Spleen (tissue), 11 donors: ENCODE data around the gene CFAP161. TPM values are rescaled to one million over a fixed set of nuclear protein-coding genes. Genes with fewer than 3 reads are reported as not detected.

ENCODE experiments used
- DNase-seq: peaks from one replicate; pipeline ENCODE4 v3.0.0-alpha.2; 2020
- H3K27ac ChIP-seq, 8 donors: fragments of 200-600 bp; sonication (generic) in 7 of 8; 1 replicate in 4 of 8; 2 replicates in 4 of 8; pipeline versions ENCODE4 v1.5.0 to v1.8.0; 2016 to 2021; ENCODE audit warnings: inconsistent platforms in 4 of 8, mild to moderate bottlenecking in 4 of 8, moderate library complexity in 1 of 8
- H3K27me3 ChIP-seq, 7 donors: fragments of 200-600 bp; sonication (generic) in 6 of 7; replicated peaks in 1 of 7; 1 replicate in 4 of 7; 2 replicates in 3 of 7; pipeline versions ENCODE4 v1.5.0 to v1.8.0; 2016 to 2021; ENCODE audit warnings: inconsistent platforms in 3 of 7, mild to moderate bottlenecking in 1 of 7
- H3K36me3 ChIP-seq, 6 donors: fragments of 200-600 bp; sonication (generic) in 5 of 6; 1 replicate in 4 of 6; 2 replicates in 2 of 6; pipeline versions ENCODE4 v1.5.0 to v1.8.0; 2016 to 2021; ENCODE audit warnings: inconsistent platforms in 2 of 6
- H3K4me1 ChIP-seq, 6 donors: fragments of 200-600 bp; sonication (generic) in 5 of 6; 1 replicate in 3 of 6; 2 replicates in 3 of 6; pipeline versions ENCODE4 v1.5.0 to v1.8.0; 2016 to 2021; ENCODE audit warnings: inconsistent platforms in 3 of 6
- H3K4me3 ChIP-seq, 8 donors: fragments of 200-600 bp; sonication (generic) in 7 of 8; 1 replicate in 4 of 8; 2 replicates in 4 of 8; pipeline versions ENCODE4 v1.5.0 to v1.8.0; 2016 to 2021; ENCODE audit warnings: inconsistent platforms in 4 of 8, mild to moderate bottlenecking in 4 of 8, moderate library complexity in 2 of 8
- H3K9me3 ChIP-seq, 8 donors: fragments of 200-600 bp; sonication (generic) in 7 of 8; 1 replicate in 4 of 8; 2 replicates in 4 of 8; pipeline versions ENCODE4 v1.5.0 to v1.8.0; 2016 to 2021; ENCODE audit warnings: inconsistent platforms in 4 of 8
- CTCF ChIP-seq, 11 experiments: fragments of 200-600 bp in 7 of 11; fragments of 450-650 bp in 4 of 11; sonication (generic) in 4 of 11; IDR thresholded peaks in 8 of 11; conservative IDR thresholded peaks in 3 of 11; 1 replicate in 7 of 11; 2 replicates in 4 of 11; pipeline versions ENCODE4 v1.4.0 to v1.8.0; 2016 to 2021; ENCODE audit warnings: antibody characterized with exemption in 11 of 11, inconsistent platforms in 4 of 11, mild to moderate bottlenecking in 1 of 11
- POLR2A ChIP-seq, 3 donors: fragments of 450-650 bp; IDR thresholded peaks; one replicate each; pipeline ENCODE4 v1.5.1; 2017; ENCODE audit warnings: antibody characterized with exemption in 3 of 3, mild to moderate bottlenecking in 1 of 3
- POLR2AphosphoS5 ChIP-seq, 3 donors: sonication (generic); formaldehyde crosslinking; IDR thresholded peaks; one replicate each; pipeline ENCODE4 v1.5.1; 2017; ENCODE audit warnings: antibody characterized with exemption in 3 of 3
- WGBS, 5 donors: extraction: QIAGEN DNeasy Blood & Tissue Kit in 3 of 5; methylation state at CpG; one replicate each; pipeline versions ENCODE4 v1.1.5 to v1.1.7; 2013 to 2018; 5-methylcytosine and 5-hydroxymethylcytosine counted together
- intact Hi-C: fragments of 100-400 bp; cut with DNase I; formaldehyde crosslinking; loops from one replicate; pipeline ENCODE4 v1.15.0; 2023; ENCODE audit warnings: low total_unique reads
- polyA plus RNA-seq, 3 donors: library from polyadenylated mRNA; stranded (reverse); fragments of 200-250 nt; gene quantifications; one replicate each; pipeline ENCODE4 v1.2.1, GENCODE V29; 2013
- total RNA-seq, 7 donors: library from RNA; depleted of rRNA in 3 of 7; stranded (reverse); fragments of >200 nt in 3 of 7; fragmentation: NEBNext Ultra II Directional in 4 of 7; extraction: Animal tissue kit (Norgen Biotek cat#: 25700) in 4 of 7; gene quantifications; one replicate each; pipeline versions ENCODE4 v1.1.0 to v1.2.1, GENCODE V29; 2016 to 2021
- donor health status: healthy with polysubstance abuse.
- donor health status: DM: no; HTN: no; CAD: no; lungs with moderate emphysema.
- donor health status: DM: no; HTN: no; CAD: no.
- donor health status: Bipolar disorder and iron deficiency.
- donor health status: healthy.
- donor health status: DM: no; HTN: no; CAD: no.
- donor health status: DM: yes; HTN: yes; CAD: no.

Gene CFAP161
- total and polyA plus RNA-seq, 10 donors: 0.06 to 2.0 (median 0.48) TPM; not detected in 3

GRCh38 chr15:81097116-81097889 is 36.8 kb upstream of the CFAP161 start:
- intact Hi-C loops: no loop called here
- no peak for DNase-seq
- peaks cover 0 to 51% (median 15%) of the 10 kb centered on the region in 6 donors for H3K4me1 ChIP-seq
- H3K9me3 ChIP-seq: no peaks in the 10 kb centered on the region
- H3K4me3 ChIP-seq: no peak overlapping the region
- TF ChIP-seq CTCF (IDR thresholded peaks at IDR 0.05 in 8 of 11, conservative IDR thresholded peaks at IDR 0.05 in 3 of 11): no peak
- no peak for TF ChIP-seq POLR2AphosphoS5 (IDR thresholded peaks at IDR 0.05)
- TF ChIP-seq POLR2A (IDR thresholded peaks at IDR 0.05): no peak
- WGBS, 5 donors: 73 to 84% (median 77%) methylated on average over 10 of the region's 10 CpGs
- no peaks in the 10 kb centered on the region for H3K36me3 ChIP-seq
- peak overlapping the region in 3 of 8 donors; percentile 49 to 76 (median 66) for H3K27ac ChIP-seq
- peaks cover 0 to 39% (median 0%) of the 10 kb centered on the region in 7 donors for H3K27me3 ChIP-seq

- Histone ChIP-seq H3K36me3 (no peaks in the 10 kb centered on the region), H3K27ac (peak overlapping the region in 5 of 8 donors; percentile 27 to 76 (median 49)), H3K27me3 (peaks cover 0 to 38% (median 0%) of the 10 kb centered on the region in 7 donors), H3K9me3 (no peaks in the 10 kb centered on the region), H3K4me3 (no peak overlapping the region), H3K4me1 (peaks cover 0 to 45% (median 15%) of the 10 kb centered on the region in 6 donors)
- intact Hi-C loops: no loop called here
- no peak for TF ChIP-seq POLR2AphosphoS5 (IDR thresholded peaks at IDR 0.05)
- TF ChIP-seq CTCF (IDR thresholded peaks at IDR 0.05 in 8 of 11, conservative IDR thresholded peaks at IDR 0.05 in 3 of 11): no peak
- no peak for TF ChIP-seq POLR2A (IDR thresholded peaks at IDR 0.05)
- no peak for DNase-seq
- WGBS, 5 donors: 78 to 84% (median 83%) methylated on average over 5 of the region's 5 CpGs
Observed at GRCh38 chr15:81097890-81098280, 36.2 kb upstream of the CFAP161 start.

- H3K27me3 ChIP-seq: peaks cover 0 to 41% (median 0%) of the 10 kb centered on the region in 7 donors
- intact Hi-C loops: no loop called here
- no peak overlapping the region for H3K4me3 ChIP-seq
- H3K4me1 ChIP-seq: peaks cover 0 to 42% (median 15%) of the 10 kb centered on the region in 6 donors
- peak overlapping the region in 6 of 8 donors; percentile 5 to 76 (median 50) for H3K27ac ChIP-seq
- TF ChIP-seq POLR2AphosphoS5 (IDR thresholded peaks at IDR 0.05) (no peak), POLR2A (IDR thresholded peaks at IDR 0.05) (no peak)
- H3K36me3 ChIP-seq: no peaks in the 10 kb centered on the region
- WGBS, 5 donors: 48 to 67% (median 63%) methylated on average over 4 of the region's 4 CpGs
- no peaks in the 10 kb centered on the region for H3K9me3 ChIP-seq
- no peak for DNase-seq
Observed at GRCh38 chr15:81098349-81098748, 35.7 kb upstream of the CFAP161 start.

GRCh38 chr15:81098861-81099651 is 35.0 kb upstream of the CFAP161 start:
- H3K36me3 ChIP-seq: no peaks in the 10 kb centered on the region
- no peaks in the 10 kb centered on the region for H3K9me3 ChIP-seq
- peaks cover 0 to 42% (median 15%) of the 10 kb centered on the region in 6 donors for H3K4me1 ChIP-seq
- intact Hi-C loops: no loop called here
- no peak for TF ChIP-seq CTCF (IDR thresholded peaks at IDR 0.05 in 8 of 11, conservative IDR thresholded peaks at IDR 0.05 in 3 of 11)
- peak in 2 of 3 donors; percentile 31 to 58 for TF ChIP-seq POLR2AphosphoS5 (IDR thresholded peaks at IDR 0.05)
- TF ChIP-seq POLR2A (IDR thresholded peaks at IDR 0.05): no peak
- 7 to 15% (median 9%) methylated on average over 13 of the region's 13 CpGs for WGBS, 5 donors
- H3K27ac ChIP-seq: peak overlapping the region in 6 of 8 donors; percentile 5 to 76 (median 50)
- H3K27me3 ChIP-seq: peaks cover 0 to 39% (median 0%) of the 10 kb centered on the region in 7 donors
- H3K4me3 ChIP-seq: peak overlapping the region in 1 of 8 donors; percentile 7
- DNase-seq: peak; percentile 75
